ENCODE measurements around the gene MPP3. TPM values are rescaled to one million over a fixed set of nuclear protein-coding genes. Genes with fewer than 3 reads are reported as not detected.

Gene MPP3
- total and polyA plus RNA-seq, 10 of the 15 experiments (the other 5 are each of a cell fraction or from before 2014, with no cell fraction given), result not detected

DNA sequence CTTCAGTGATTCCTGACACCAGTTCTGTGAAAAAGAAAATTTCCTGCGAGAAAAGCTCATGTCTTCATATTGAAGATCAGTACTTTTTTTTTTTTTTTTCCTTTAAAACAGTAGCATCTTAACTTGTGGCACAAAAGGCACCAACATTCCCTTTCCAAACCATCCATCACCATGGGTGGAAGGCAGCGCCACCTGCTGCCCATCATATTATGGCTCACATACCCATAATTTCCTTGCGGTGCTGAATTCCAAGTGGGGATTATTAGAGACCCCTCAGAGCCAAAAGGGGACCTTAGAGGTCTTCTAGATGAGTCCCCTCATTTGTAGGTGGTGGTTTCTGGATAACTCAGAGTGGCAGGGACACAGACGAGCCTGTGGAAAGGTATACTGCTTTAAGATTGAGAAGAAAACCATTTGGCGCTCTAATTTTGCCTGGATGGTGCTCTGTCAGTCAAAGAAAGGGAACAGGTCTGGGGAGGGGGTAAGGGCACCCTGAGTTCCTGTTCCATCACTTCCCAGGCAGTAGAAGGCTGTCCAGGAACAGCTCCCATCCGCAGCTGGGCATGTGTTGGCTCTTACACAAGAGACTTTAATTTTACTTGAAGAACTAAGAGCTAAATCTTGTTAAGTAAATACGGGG lies 66.4 kb downstream of the MPP3 start:
- in situ Hi-C loops (cut with MboI) (no loop called here), intact Hi-C loops (cut with micrococcal nuclease; ENCODE audit: unreplicated experiment) (no loop called here)
- SMC1A ChIA-PET (ENCODE audit: uncharacterized antibody, unreplicated experiment), result interaction anchor here (0.8 to 3.9 kb wide), 8 partner anchors 14 to 193 kb away, joined by 3 to 40 read pairs (median 4); partner anchors contain the start of gene CFAP97D1
- CTCF ChIA-PET, result interaction anchor here (0.6 to 14.6 kb wide), 44 partner anchors 9 to 413 kb away, joined by 3 to 515 read pairs (median 4); partner anchors contain the start of genes ARL4D, CD300LG, CFAP97D1 and DHX8
- H3K9me3 ChIP-seq (replicated peaks; ENCODE audit: control insufficient read depth, insufficient read depth, low read length), result no peaks in the 10 kb centered on the region
- H3K36me3 ChIP-seq (ENCODE audit: control insufficient read depth in 2 of 2, insufficient read depth in 2 of 2, low read length in 1 of 2), result no peaks in the 10 kb centered on the region; a peak in 1 of 4 replicates
- no peak overlapping the region for H2AFZ ChIP-seq (ENCODE audit: control insufficient read depth, low read depth, low read length)
- POLR2A ChIA-PET, result interaction anchor here (0.7 to 0.9 kb wide), 3 partner anchors 77 to 1609 kb away, joined by 3 read pairs; no protein-coding TSS in a partner anchor
- no peak overlapping the region for H3K4me2 ChIP-seq (ENCODE audit: control insufficient read depth, insufficient read depth)
- WGBS (ENCODE audit: insufficient coverage, insufficient replicate concordance, low lambda C conversion rate, missing lambda C conversion rate), result 48% methylated on average over 7 of the region's 7 CpGs
- TF ChIP-seq RAD21 (IDR thresholded peaks at IDR 0.05; ENCODE audit: insufficient read depth, low read depth, low read length) (peak; percentile 19; the same call in 1 of the 2 replicates), IKZF1 (conservative IDR thresholded peaks at IDR 0.05) (no peak), SMC3 (IDR thresholded peaks at IDR 0.05; ENCODE audit: borderline replicate concordance, low read length) (peak; percentile 17; the same call in 1 of the 2 replicates), USF2 (IDR thresholded peaks at IDR 0.05; ENCODE audit: borderline replicate concordance, low read depth, low read length) (no peak)
- TF ChIP-seq, protein P1, sequence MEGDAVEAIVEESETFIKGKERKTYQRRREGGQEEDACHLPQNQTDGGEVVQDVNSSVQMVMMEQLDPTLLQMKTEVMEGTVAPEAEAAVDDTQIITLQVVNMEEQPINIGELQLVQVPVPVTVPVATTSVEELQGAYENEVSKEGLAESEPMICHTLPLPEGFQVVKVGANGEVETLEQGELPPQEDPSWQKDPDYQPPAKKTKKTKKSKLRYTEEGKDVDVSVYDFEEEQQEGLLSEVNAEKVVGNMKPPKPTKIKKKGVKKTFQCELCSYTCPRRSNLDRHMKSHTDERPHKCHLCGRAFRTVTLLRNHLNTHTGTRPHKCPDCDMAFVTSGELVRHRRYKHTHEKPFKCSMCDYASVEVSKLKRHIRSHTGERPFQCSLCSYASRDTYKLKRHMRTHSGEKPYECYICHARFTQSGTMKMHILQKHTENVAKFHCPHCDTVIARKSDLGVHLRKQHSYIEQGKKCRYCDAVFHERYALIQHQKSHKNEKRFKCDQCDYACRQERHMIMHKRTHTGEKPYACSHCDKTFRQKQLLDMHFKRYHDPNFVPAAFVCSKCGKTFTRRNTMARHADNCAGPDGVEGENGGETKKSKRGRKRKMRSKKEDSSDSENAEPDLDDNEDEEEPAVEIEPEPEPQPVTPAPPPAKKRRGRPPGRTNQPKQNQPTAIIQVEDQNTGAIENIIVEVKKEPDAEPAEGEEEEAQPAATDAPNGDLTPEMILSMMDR (IDR thresholded peaks at IDR 0.05 in 2 of 3, conservative IDR thresholded peaks at IDR 0.05 in 1 of 3; ENCODE audit: control insufficient read depth in 2 of 3, extremely low read depth in 1 of 3, insufficient read depth in 1 of 3, low read depth in 3 of 3, low read length in 3 of 3), result peak; percentile 70 to 79 (median 78)
- H3K27me3 ChIP-seq (replicated peaks in 1 of 2; ENCODE audit: control insufficient read depth in 2 of 2, insufficient read depth in 2 of 2, low read length in 1 of 2), result no peaks in the 10 kb centered on the region; a peak in 1 of 4 replicates
- H3K79me2 ChIP-seq (ENCODE audit: control insufficient read depth, insufficient read depth, low read length), result no peaks in the 10 kb centered on the region
- no TSS peak for BruUV-seq (replicated peaks)
- H3K4me1 ChIP-seq (ENCODE audit: control insufficient read depth, insufficient read depth, low read length), result peaks cover 7% of the 10 kb centered on the region
- no peak overlapping the region for H3K9ac ChIP-seq (ENCODE audit: control insufficient read depth, insufficient read depth, low read length)
- FAIRE-seq (peak; percentile 76), DNase-seq (ENCODE audit: low read depth, low spot score) (no peak), ATAC-seq (no peak)
- H3K27ac ChIP-seq (ENCODE audit: control insufficient read depth, insufficient read depth), result no peak overlapping the region
- RAD21 ChIA-PET (ENCODE audit: unreplicated experiment), result interaction anchor here (0.8 to 3.8 kb wide), 4 partner anchors 9 to 193 kb away, joined by 3 to 14 read pairs (median 5); no protein-coding TSS in a partner anchor
- no peak overlapping the region for H3K4me3 ChIP-seq
- no peaks in the 10 kb centered on the region for H4K20me1 ChIP-seq (ENCODE audit: control insufficient read depth, insufficient read depth)

Measured in GM12878 (cell line).